DMS153 (cell line): ENCODE data around the gene ERMAP.
"Not testable (repeated sequence)": the region's sequence is repeated elsewhere in the genome, so short reads cannot be mapped to it uniquely, and the experiment has no call there.

Experiments used
- DNase-seq: peaks from one replicate; lab custom pipeline; 2025; lab: John Stamatoyannopoulos, UW

ERMAP gene

DNA sequence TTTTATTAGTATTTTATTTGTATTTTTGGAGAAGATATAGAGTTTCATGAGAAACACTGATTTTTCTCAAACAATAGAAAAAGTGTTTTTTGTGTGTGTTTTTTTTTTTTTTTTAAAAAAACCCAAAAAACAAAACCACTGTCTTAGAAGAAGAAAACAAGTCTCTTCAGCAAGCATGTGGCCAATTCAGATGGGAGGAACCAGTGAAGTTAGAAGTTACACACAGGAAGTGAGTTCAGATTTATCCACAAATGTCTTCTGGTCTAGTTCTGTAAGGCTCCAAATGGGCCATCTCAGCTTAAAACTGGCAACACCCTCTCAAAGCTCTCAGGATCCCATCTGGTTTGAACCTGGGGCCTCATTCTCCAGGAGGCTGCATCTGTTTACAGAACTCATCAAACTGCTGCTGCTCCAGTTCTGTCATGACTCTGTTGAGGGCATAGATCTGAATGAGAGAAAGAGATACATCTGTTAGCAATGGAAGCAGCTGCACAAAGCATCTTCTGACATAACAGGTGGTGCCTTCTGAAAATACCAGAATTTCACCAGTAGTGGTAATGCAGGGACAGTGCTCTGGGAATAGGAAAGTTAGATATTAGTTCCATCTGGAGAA is 9.8 kb upstream of the ERMAP start:
- no peak for DNase-seq

DNA sequence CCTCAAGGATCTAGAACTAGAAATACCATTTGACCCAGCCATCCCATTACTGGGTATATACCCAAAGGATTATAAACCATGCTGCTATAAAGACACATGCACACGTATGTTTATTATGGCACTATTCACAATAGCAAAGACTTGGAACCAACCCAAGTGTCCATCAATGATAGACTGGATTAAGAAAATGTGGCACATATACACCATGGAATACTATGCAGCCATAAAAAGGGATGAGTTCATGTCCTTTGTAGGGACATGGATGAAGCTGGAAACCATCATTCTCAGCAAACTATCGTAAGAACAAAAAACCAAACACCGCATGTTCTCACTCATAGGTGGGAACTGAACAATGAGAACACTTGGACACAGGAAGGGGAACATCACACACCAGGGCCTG is 2.1 kb upstream of the ERMAP start:
- not testable (repeated sequence) for DNase-seq

DNA sequence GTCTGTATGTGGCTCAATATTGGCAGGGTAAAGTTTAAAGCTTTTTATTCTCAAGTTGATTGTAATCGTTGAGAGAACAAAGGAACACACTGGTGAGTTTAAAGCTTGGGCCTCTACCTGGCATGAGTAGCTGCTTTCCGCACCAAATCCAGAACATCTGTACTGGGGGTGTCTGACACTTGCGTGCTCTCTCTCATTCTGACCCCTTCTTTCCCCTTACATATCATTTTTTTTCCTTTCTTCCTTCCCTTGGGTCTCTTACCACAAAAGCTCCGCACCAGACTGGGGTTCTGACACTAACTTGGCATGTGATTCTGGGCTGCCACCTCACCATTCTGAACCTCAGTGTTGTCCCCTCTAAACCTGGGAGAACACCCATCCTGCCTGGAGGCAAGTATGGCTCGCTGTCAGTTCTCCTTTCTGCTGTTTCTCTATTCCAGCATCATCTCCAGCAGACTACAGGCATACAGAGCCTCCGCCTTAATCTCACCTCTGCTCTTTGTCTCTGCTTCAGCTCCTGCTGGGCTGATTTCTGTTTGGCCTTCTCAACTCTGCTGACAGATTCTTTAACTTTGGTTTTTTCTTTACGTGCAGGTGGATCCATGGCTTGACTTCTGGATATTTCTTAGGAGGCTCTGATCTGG is 859 bp upstream of the ERMAP start:
- no peak for DNase-seq

DNA sequence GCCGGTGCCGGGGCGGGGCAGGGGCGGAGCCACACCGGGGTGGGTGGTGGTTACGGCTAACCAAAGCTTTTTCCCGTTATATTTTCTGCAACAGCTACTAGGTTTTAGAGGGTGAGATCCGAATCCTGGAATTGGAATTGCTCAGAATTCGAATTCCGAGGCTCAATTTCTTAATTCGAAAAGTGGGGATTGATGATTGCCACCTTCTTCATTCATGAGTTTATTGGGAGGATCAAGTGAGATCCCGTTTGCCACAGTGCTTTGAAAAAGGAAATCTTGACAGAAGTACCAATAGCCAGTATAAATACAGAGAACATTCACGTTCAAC is 482 bp downstream of the ERMAP start:
- no peak for DNase-seq

DNA sequence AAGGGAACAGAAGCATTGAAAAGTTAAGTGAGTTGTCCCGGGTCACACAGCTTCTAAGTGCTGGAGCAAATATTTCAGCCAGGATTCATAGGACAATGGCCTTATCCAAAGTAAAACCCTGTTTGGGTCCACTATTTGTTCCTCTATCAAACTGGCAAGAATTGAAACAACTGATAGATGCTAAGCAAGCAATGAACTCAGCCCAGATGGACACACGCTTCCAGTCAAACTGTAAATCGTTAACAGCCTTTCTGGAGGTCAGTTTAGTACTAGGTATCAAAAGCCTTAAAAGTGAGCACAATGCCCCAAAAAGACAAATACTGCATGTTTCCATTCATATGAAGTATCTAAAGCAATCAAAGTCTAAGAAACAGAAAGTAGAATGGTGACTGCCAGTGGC is 1.1 kb downstream of the ERMAP start:
- DNase-seq, result no peak

DNA sequence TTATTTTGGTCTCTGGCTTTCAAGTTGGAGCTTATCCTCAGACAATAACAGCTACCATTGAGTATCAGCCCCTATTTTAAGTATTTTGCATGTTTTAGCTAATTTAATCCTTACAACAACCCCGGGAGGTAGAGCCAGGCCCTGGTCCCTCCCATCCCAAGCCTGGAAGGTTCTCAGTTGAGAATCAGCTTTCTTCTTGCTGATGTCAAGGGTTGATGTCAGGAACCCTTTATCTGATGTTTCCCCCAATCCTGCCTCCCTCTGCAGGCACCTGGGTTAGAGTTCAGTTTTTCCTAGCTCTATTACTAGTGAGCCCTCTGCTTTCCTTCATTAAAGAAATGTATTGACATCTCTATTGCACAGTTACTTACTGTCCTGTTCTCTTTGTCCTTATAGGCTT is 3.9 kb downstream of the ERMAP start:
- DNase-seq, result no peak

DNA sequence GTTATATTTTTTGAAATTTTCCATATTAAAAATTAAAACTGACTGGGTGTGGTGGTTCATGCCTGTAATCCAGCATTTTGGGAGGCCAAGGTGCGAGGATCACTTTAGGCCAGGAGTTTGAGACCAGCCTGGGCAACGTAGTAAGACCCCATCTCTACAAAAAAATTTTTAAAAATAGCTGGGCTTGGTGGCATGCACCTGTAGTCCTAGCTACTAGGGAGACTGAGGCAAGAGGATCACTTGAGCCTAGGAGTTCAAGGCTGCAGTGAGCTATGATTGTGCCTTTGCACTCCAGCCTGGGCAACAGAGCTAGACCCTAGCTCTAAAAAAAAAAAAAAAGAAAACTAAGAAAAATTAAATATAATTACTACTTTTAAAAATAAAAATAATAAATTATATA is 4.8 kb downstream of the ERMAP start:
- no peak for DNase-seq

DNA sequence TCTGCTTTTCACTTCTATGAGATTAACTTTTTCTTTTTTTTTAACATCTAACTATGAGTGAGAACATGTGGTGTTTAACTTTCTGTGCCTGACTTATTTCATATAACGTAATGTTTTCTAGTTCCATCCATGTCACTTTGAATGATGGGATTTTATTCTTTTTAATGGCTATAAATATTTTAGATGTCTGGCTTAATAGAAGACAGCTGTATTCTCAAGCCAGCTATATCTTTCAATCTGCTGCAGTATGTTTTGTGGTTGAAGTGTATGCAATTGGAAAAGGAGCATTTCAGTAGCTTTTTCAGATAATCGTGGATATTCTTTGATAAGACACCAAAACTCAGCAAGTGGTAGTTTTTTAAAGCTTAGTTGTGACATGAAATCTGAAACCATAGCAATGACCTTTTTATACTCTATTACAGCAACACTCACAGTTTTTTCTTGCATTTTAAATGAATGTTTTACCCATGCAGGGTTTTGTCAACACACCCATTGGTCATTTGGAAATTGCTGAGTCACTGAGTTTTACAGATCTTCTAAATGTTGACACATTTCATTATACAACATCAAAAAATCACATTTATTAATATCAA is 6.0 kb downstream of the ERMAP start:
- no peak for DNase-seq

DNA sequence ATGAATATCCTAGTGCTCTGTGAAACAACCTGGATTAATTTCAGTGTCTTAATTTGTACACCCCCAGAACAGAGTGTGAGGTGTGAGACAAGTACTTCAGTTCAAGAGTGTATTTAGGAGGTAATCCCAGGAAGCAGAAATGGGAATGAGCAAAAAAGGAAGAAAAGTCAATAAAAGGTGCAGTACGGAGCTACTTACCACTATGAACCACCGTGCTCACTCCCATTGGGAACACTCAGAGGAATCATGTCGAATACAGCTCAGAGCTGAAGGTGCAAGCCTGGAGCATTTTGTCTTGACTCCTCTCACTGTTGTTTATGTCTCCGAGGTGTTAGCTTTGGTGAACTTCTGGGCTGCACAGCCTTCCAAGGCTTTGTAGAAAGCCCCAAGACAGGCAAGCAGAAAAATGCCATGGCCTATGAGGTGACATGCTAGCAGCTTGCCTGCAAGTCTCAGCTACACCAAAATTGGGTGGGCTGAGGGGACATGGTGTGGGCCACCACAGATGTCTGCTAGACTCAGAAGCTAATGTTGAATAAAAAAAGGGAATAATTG is 7.6 kb downstream of the ERMAP start:
- DNase-seq, result no peak

DNA sequence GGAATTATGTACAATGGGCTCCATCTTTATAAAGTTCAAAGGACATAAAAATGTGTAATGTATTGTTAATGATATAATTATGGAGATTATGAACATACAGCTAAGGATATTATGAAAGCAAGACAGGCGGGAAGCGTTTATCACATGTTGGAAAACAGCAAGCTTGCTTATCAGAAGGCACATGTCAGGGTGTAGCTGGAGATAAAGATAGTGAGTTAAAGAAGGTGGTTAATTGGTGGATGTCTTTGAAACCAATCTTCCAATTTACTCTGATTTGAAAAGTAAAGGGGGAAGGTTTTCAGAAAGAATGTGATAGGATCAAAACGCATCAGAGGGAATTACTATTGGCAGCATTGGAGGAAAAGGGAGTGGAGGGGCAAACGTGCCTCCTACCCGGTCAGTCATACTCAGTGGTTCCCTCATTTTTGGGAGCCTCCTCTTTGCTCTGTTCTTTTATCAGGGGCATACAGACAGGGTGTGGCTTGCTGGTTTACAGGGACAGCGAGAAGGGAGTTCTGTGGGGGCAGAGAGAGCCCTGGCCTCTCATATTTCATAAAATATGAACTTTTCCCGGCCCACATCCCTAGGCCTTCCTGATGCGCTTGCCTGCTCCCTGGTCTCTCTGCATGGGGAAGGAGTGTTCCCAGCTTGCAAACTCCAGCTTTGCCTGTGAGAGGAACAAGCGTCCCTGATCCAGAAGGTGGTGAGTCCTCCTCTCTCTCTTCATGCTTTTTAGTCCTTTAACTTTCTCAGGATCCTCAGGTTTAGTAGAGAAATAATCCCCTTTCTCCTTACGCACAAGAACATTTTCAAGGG is 8.3 kb downstream of the ERMAP start:
- no peak for DNase-seq

DNA sequence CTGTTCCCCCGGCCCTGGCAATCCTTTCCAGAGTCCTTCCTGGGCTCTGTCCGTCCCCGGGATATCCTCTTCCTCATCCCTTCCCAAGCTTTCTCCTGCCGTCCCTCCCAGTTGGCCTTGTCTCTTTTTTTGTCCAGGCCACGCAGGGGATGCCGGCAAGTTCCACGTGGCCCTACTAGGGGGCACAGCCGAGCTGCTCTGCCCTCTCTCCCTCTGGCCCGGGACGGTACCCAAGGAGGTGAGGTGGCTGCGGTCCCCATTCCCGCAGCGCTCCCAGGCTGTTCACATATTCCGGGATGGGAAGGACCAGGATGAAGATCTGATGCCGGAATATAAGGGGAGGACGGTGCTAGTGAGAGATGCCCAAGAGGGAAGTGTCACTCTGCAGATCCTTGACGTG is 13.7 kb downstream of the ERMAP start:
- DNase-seq, result no peak

DNA sequence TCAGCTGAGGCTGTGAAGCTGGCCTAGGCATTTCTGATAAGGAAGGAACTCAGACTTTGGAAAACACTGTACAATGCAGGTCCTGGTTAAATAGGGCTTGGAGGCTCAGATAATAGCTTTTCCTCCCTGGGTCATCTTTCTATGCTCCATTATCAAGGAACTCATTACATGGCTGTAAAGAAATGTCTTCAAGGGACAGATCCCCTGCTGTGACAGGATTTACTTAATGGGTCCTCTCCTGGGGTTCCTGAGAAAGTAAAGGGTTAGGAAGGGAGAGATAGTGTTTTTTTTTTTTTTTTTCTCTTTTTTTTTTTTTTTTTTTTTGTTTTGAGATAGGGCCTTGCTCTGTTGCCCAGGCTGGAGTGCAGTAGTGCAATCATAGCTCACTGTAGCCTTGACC is 14.4 kb downstream of the ERMAP start:
- DNase-seq, result no peak

DNA sequence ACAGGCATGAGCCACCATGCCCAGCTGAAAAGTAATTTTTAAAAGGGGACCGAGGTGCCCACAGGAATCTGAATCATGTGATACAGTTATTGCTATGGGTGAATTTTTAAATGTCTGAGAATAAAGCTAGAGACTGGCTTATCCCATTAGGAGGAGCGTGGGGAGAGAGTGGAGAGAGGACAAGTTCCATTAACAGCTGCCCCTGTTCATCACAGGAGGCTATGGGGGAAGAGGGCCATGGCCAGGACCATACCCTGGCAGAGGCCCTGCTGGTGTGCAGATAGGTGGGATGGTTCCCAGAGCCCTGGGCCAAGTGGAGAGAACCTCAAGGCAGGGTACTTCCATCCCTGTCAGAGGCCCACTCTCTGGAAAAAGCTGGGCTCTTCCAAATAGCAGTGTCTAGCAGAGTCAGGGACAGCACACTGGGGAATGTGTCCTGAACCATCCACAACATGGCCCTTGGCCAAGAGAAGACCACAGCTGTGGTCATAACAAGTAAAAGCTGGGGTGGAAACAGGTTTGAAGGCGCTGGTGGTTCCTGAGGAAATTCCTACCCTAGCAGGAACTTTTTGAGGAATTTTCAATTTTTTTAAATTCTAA is 15.8 kb downstream of the ERMAP start:
- no peak for DNase-seq

DNA sequence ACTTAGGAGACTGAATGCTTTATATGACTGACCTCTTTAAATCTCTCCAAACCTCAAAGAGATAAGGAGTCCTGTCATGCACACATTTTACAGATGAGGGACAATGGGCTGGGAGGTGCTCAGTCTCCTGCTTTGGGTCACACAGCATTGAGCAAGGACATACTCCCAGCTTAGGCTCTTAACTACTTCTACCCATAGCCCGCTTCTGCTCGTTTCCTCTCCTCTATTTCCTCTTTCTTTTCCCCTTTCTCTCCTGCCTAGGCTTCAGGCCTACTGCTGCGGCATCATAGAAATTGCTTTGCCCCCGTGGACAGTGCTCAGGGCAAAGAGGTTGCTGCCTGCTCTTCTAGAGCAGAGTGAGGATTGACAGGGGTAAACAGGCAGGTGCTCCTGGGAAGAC is 17.1 kb downstream of the ERMAP start:
- DNase-seq, result no peak

DNA sequence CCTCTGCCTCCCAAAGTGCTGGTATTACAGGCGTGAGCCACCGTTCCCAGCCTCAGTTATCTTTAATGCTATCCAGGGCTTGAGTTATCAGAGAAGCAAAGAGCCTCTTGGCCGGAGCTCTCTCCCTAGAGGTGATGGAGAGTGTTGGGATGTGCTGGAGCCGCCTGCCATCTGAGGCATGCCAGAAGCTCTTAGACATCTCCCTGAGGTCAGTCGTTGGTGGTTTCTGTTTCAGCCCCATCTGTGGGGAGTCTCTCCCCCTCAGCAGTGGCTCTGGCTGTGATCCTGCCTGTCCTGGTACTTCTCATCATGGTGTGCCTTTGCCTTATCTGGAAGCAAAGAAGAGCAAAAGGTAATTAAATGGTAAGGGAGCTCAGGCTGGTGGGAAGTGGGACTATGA is 17.9 kb downstream of the ERMAP start:
- DNase-seq, result no peak

DNA sequence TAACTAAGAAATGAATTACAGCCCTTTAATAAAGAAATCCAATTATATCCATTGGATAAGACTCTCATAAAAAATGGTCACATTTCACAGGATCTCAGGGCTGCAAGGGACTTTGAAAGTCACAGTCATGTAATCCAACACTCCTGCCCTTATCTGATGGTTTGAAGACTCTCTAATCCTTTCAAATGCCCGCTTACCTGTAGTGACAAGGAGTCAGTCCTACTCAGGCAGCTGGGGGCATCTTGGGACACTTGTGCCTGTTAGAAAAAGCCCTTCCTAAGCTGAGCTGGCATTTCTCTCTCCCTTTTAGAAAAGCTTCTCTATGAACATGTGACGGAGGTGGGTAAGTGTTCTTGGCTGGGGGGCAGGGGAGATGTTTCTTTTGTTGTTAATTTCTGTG is 18.5 kb downstream of the ERMAP start:
- no peak for DNase-seq

DNA sequence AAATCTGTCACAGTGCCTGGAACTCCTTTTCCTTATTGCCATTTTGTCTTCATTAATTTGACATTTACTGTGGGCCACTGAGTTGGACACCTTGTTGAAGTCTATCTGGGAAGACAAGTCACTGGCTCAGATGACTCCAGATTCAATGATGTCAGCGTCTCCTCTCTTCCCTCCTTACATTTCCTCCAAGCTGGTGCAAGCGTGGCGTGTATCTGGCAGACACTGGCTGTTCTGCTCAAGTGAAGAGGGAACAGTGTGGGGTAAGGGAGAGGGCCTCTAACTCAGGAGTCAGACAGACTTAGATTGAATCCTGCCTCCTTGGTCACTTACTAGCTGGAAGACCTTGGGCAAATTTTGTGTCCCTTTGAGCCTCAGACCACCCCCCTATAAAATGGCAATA is 20.8 kb downstream of the ERMAP start:
- DNase-seq, result no peak

DNA sequence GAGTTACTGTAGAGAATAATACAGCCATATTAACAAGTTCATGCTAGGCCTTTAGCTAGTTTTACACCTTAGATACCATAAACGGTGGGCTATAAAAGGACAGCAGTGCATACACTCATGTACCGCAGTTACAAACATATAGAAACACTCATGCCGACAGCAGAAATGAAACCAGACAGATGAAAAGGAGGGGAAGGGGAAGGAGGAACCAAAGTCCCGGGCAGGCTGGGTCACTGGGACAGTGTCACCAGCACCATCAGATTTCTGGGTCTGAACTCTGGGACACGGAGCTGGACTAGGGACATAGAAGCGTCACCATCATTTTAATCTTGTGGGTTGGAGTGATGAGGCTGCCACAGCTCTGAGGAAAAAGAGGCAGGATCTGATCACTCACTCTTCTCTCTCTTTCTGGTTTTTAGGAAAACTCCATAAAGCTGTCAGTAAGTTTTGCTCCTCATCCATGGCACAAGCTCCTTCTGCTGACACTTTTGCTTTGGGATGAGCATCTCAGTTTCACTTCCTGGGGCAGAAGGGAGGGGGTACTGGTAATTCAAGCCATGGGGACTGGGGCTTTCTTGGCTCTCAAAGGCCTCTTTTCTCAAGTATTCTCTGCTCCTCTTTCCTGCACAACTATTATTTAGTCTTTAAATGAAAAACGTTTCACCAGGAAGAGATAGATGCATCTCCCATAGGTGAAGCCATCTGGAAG is 21.7 kb downstream of the ERMAP start:
- no peak for DNase-seq

DNA sequence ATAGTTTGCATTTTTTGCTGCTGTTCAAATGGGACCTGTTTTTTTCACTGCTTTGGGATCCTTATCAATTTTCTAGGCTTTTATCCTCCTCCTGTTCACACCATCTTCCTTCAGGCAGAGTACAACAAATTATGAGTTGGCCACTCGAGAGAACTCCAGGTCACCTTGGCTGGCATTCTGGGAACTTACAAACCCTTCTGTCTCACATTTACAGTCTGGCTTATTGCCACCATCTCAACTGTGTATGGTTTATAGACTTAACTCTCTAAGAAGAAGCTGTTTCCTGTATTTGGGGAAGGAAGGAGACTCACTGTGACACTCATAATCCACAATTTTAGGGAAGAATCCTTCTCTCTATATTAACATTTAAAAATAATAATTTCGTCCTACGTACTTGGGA is 24.1 kb downstream of the ERMAP start:
- no peak for DNase-seq

DNA sequence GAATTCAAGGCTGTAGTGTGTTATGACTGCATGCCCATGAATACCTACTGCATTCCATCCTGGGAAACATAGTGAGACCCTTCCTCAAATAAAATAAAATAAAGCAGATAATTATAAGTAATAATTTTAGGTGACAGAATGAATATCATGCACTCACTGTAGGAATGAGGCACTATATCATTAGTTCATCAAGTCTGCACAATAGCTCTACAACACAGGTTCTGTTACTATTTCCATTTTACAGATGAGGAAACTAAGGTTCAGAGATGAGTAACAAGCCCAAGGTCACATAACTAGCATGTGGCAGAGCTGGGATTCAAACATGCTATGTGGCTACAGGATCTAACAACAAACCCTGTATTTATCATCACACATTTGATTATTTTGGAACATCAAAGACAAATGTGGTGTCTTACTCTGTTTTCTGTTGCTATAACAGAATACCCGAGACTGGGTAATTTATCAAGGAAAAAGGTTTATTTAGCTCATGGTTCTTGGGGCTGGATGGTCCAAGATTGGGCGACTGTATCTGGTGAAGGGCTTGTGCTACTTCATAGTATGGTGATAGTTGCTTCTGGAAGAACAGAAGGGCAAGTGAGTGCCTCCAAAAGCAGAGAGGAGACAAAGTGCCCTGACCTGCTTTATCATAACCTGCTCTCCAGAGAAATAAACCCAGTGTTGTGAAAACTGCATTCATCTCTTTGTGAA is 24.7 kb downstream of the ERMAP start:
- DNase-seq, result no peak

DNA sequence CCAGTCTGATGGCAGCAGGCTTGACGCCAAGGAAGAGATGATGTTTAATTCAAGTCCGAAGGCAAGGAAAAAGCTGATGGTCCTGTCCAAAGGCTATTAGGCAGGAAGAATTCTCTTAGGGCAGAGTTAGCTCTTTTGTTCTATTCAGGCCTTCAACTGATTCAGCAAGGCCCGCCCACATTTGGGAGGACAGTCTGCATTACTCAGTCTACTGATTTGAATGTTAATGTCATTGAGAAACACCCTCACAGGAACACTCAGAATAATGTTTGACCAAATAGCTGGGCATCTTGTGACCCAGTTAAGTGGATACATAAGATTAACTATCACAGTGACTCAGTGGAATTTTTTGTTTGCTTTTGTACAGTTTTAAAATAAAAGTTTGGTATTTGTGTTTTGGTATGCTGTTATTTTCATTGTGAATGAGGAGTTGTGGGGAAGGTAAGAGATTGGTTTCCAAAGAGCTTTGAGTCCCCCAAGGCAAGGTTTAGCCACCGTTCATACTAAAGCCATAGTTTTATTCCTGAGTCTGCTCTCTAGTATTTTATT is 27.7 kb downstream of the ERMAP start:
- DNase-seq, result no peak
